Mesenchymal stem cell (in vitro differentiated cells and primary cell): ENCODE measurements around the gene ITGAV.
A peak's percentile ranks its signal among the peaks of the same experiment; 100 is the strongest.

ENCODE experiments used
- DNase-seq: peaks from one replicate; pipeline ENCODE4 v3.0.0-alpha.2; 2013
- H2AFZ ChIP-seq: one replicate; pipeline ENCODE4 v1.6.1; 2013; ENCODE audit warnings: low read depth, mild to moderate bottlenecking, control low read depth, inconsistent platforms, low read length, moderate library complexity
- H2AK5ac ChIP-seq: 2 replicates; pipeline ENCODE4 v1.6.1; 2013; ENCODE audit warnings: low read length, moderate library complexity, mild to moderate bottlenecking, inconsistent platforms; ENCODE audit not compliant: severe bottlenecking
- H2BK120ac ChIP-seq: one replicate; pipeline ENCODE4 v1.6.1; 2013; ENCODE audit warnings: low read depth, mild to moderate bottlenecking, inconsistent platforms, low read length, moderate library complexity
- H2BK12ac ChIP-seq, 2 experiments: one replicate each; pipeline ENCODE4 v1.6.1; 2013; ENCODE audit warnings: inconsistent platforms in 2 of 2, low read length in 2 of 2, mild to moderate bottlenecking in 2 of 2, moderate library complexity in 2 of 2, control low read depth in 1 of 2
- H2BK15ac ChIP-seq: one replicate; pipeline ENCODE4 v1.6.1; 2013; ENCODE audit warnings: mild to moderate bottlenecking, low read depth, inconsistent platforms; ENCODE audit not compliant: poor library complexity, severe bottlenecking
- H2BK5ac ChIP-seq: 2 replicates; pipeline ENCODE4 v1.6.1; 2013; ENCODE audit warnings: low read depth, mild to moderate bottlenecking, low read length, control low read depth, inconsistent platforms; ENCODE audit not compliant: poor library complexity, severe bottlenecking
- H3K14ac ChIP-seq, 2 experiments: one replicate each; pipeline ENCODE4 v1.6.1; 2013; ENCODE audit warnings: inconsistent platforms in 2 of 2, low read length in 2 of 2, control low read depth in 1 of 2, mild to moderate bottlenecking in 1 of 2, moderate library complexity in 1 of 2
- H3K18ac ChIP-seq, 2 experiments: one replicate each; pipeline ENCODE4 v1.6.1; 2013; ENCODE audit warnings: inconsistent platforms in 2 of 2, low read length in 2 of 2, control low read depth in 1 of 2, low read depth in 1 of 2, mild to moderate bottlenecking in 1 of 2
- H3K23ac ChIP-seq, 2 experiments: one replicate each; pipeline ENCODE4 v1.6.1; 2013; ENCODE audit warnings: inconsistent platforms in 2 of 2, low read length in 2 of 2, mild to moderate bottlenecking in 2 of 2, moderate library complexity in 2 of 2, control low read depth in 1 of 2
- H3K27ac ChIP-seq: 2 replicates; pipeline ENCODE4 v1.5.1; 2013; ENCODE audit warnings: mild to moderate bottlenecking, moderate library complexity, low read length, control low read depth, inconsistent platforms; ENCODE audit not compliant: poor library complexity, severe bottlenecking
- H3K27me3 ChIP-seq, 2 experiments: 2 replicates each; pipeline versions ENCODE4 v1.6.1 to v1.7.0; 2013; ENCODE audit warnings: low read length in 2 of 2, mild to moderate bottlenecking in 2 of 2, moderate library complexity in 2 of 2, control low read depth in 1 of 2, inconsistent platforms in 1 of 2; ENCODE audit not compliant: control insufficient read depth in 1 of 2, insufficient read depth in 1 of 2
- H3K36me3 ChIP-seq, 2 experiments: 2 replicates each; pipeline versions ENCODE4 v1.6.1 to v1.7.0; 2013; ENCODE audit warnings: low read length in 2 of 2, control low read depth in 1 of 2, inconsistent platforms in 1 of 2, low read depth in 1 of 2, mild to moderate bottlenecking in 1 of 2; ENCODE audit not compliant: insufficient read depth in 2 of 2, control insufficient read depth in 1 of 2
- H3K4ac ChIP-seq, 2 experiments: one replicate each; pipeline ENCODE4 v1.6.1; 2013; ENCODE audit warnings: inconsistent platforms in 2 of 2, low read length in 2 of 2, mild to moderate bottlenecking in 2 of 2, moderate library complexity in 2 of 2, control low read depth in 1 of 2, low read depth in 1 of 2
- H3K4me1 ChIP-seq: 2 replicates; pipeline ENCODE4 v1.6.1; 2013; ENCODE audit warnings: low read depth, low read length, control low read depth; ENCODE audit not compliant: control insufficient read depth, insufficient read depth
- H3K4me2 ChIP-seq: 2 replicates; pipeline ENCODE4 v1.6.1; 2013; ENCODE audit warnings: low read length, mild to moderate bottlenecking, inconsistent platforms; ENCODE audit not compliant: poor library complexity, severe bottlenecking
- H3K4me3 ChIP-seq, 2 experiments: 2 replicates each; pipeline versions ENCODE4 v1.5.1 to v1.7.0; 2013; ENCODE audit warnings: low read length in 2 of 2, mild to moderate bottlenecking in 2 of 2, control low read depth in 1 of 2, low read depth in 1 of 2; ENCODE audit not compliant: insufficient read depth in 1 of 2
- H3K79me1 ChIP-seq: replicated peaks from 2 replicates; pipeline ENCODE4 v1.6.1; 2013; ENCODE audit warnings: mild to moderate bottlenecking, control low read depth, low read length, inconsistent platforms; ENCODE audit not compliant: poor library complexity, severe bottlenecking
- H3K9ac ChIP-seq: 2 replicates; pipeline ENCODE4 v1.7.0; 2013; ENCODE audit warnings: mild to moderate bottlenecking, low read length, moderate library complexity
- H3K9me3 ChIP-seq: 2 replicates; pipeline ENCODE4 v1.7.0; 2013; ENCODE audit warnings: mild to moderate bottlenecking, low read length; ENCODE audit not compliant: control insufficient read depth
- H4K8ac ChIP-seq: one replicate; pipeline ENCODE4 v1.6.1; 2013; ENCODE audit warnings: inconsistent platforms, mild to moderate bottlenecking, low read length, moderate library complexity
- H4K91ac ChIP-seq: one replicate; pipeline ENCODE4 v1.6.1; 2013; ENCODE audit warnings: mild to moderate bottlenecking, low read length, inconsistent platforms
- WGBS: methylation state at CpG from one replicate; pipeline ENCODE4 v1.1.7; 2013; ENCODE audit warnings: mixed read lengths; 5-methylcytosine and 5-hydroxymethylcytosine counted together

Gene ITGAV

GRCh38 chr2:186693446-186693832, 103.6 kb downstream of the ITGAV start:
- Histone ChIP-seq H3K23ac (peak overlapping the region in 1 of 2 experiments; percentile 64), H3K36me3 (no peaks in the 10 kb centered on the region), H3K4me2 (peak overlapping the region; percentile 99), H3K9me3 (no peaks in the 10 kb centered on the region), H3K4me1 (peaks cover 5% of the 10 kb centered on the region), H2AK5ac (no peak overlapping the region), H3K79me1 (peaks cover 3% of the 10 kb centered on the region), H4K91ac (no peak overlapping the region), H4K8ac (no peak overlapping the region), H3K4me3 (peak overlapping the region; percentile 93 to 95), H2BK120ac (no peak overlapping the region), H2BK15ac (no peak overlapping the region), H3K9ac (peak overlapping the region; percentile 90), H2BK12ac (peak overlapping the region in 1 of 2 experiments; percentile 11), H3K27me3 (no peaks in the 10 kb centered on the region), H3K27ac (no peak overlapping the region), H3K4ac (no peak overlapping the region), H2BK5ac (no peak overlapping the region), H2AFZ (peak overlapping the region; percentile 74), H3K14ac (no peak overlapping the region), H3K18ac (peak overlapping the region in 1 of 2 experiments; percentile 34)
- DNase-seq = no peak
- 33% methylated on average over 6 of the region's 7 CpGs for WGBS

DNA sequence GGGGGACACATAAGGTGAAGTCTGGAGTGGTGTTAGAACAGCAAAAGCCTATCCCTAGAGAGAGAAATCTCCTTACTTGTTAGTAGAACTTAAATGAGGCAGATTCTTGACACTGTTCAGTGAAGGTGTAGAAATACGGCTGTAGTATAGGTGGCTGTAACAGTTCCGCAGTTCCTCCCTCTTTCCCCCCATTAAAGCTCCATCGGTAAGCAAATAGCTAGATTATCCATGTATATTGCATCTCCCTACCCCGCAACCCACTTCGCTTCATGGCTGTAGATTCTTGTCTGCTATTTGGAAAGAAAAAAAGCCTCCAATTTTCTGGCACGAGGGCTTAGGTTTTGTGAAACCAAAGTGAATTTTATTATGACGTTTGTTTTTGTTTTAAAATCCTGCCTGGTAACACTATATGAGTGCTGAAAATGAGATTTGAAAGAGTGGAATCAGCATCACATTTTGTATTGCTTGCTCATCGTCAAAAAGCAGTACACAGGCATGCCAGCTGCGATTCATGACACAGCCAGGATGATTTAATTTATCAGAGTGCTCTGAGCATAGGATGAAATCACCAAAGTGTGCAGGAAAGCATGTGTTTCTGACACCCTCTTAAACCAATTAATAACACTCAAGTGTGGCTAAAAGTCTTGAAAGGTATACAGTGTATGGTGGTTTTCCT, 105.4 kb downstream of the ITGAV start:
- Histone ChIP-seq H3K14ac (no peak overlapping the region), H2BK120ac (no peak overlapping the region), H3K27ac (no peak overlapping the region), H3K4me1 (peaks cover 5% of the 10 kb centered on the region), H3K79me1 (peaks cover 4% of the 10 kb centered on the region), H3K23ac (no peak overlapping the region), H4K91ac (no peak overlapping the region), H3K4ac (no peak overlapping the region), H3K4me2 (peak overlapping the region; percentile 64), H3K9me3 (no peaks in the 10 kb centered on the region), H2BK12ac (no peak overlapping the region), H3K9ac (peak overlapping the region; percentile 90), H2BK5ac (no peak overlapping the region), H2AK5ac (no peak overlapping the region), H4K8ac (no peak overlapping the region), H3K18ac (no peak overlapping the region), H3K4me3 (peak overlapping the region in 1 of 2 experiments; percentile 95), H3K36me3 (no peaks in the 10 kb centered on the region), H2AFZ (no peak overlapping the region), H3K27me3 (no peaks in the 10 kb centered on the region), H2BK15ac (no peak overlapping the region)
- WGBS = 79% methylated on average over 6 of the region's 9 CpGs
- DNase-seq = peak; percentile 8

DNA sequence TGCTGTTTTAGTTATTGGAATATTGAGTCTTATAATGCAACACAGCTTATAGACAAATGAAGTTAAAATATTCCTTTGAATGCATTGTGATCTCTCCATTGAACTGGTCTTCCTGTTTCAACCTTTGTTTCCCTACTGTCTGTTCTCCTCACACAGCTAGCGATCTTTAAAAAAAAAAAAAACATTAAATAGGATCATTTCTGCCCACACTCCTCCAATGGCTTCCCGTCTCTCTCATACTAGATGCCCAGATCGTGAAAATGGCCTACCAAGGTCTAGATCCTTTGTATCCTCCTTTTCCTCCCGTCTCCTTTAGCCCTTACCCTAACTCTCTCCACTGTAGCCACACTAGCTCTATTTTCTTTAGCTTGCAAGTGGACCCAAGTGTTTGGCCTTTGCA, 106.4 kb downstream of the ITGAV start:
- Histone ChIP-seq H3K27me3 (no peaks in the 10 kb centered on the region), H3K23ac (no peak overlapping the region), H3K4ac (no peak overlapping the region), H3K9me3 (no peaks in the 10 kb centered on the region), H2AFZ (no peak overlapping the region), H4K8ac (no peak overlapping the region), H3K36me3 (no peaks in the 10 kb centered on the region), H4K91ac (no peak overlapping the region), H3K79me1 (peaks cover 4% of the 10 kb centered on the region), H3K4me3 (no peak overlapping the region), H3K14ac (no peak overlapping the region), H3K27ac (no peak overlapping the region), H2BK12ac (no peak overlapping the region), H3K4me2 (no peak overlapping the region), H3K4me1 (peaks cover 5% of the 10 kb centered on the region), H2BK5ac (no peak overlapping the region), H2BK120ac (no peak overlapping the region), H3K18ac (no peak overlapping the region), H2BK15ac (no peak overlapping the region), H3K9ac (no peak overlapping the region), H2AK5ac (no peak overlapping the region)
- 94% methylated on average over 4 of the region's 4 CpGs for WGBS
- DNase-seq = no peak

DNA sequence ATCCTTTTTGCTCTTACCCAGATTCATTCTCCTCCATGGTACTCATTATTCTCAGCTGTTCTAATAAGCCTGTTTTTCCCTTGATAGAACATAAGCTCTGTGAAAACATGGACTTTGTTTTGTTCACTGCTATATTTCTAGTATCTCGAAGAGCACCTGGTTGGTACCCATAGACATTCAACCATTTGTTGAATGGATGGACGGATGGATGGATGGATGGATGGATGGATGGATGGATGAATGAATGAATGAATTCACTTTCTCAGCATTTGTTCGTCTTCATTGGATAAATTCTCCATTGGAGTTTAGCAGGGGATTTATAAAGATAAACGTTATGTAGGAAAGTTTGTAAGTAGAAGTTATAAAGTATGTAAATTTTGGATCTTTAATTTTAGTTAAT, 106.9 kb downstream of the ITGAV start:
- Histone ChIP-seq H2AK5ac (no peak overlapping the region), H3K14ac (no peak overlapping the region), H3K79me1 (peaks cover 4% of the 10 kb centered on the region), H3K27me3 (no peaks in the 10 kb centered on the region), H2BK12ac (no peak overlapping the region), H4K8ac (no peak overlapping the region), H3K4me3 (no peak overlapping the region), H3K18ac (no peak overlapping the region), H3K4ac (no peak overlapping the region), H3K36me3 (no peaks in the 10 kb centered on the region), H2BK5ac (no peak overlapping the region), H2AFZ (no peak overlapping the region), H3K23ac (no peak overlapping the region), H3K9ac (no peak overlapping the region), H2BK120ac (no peak overlapping the region), H2BK15ac (no peak overlapping the region), H3K4me2 (no peak overlapping the region), H3K4me1 (peaks cover 5% of the 10 kb centered on the region), H4K91ac (no peak overlapping the region), H3K9me3 (no peaks in the 10 kb centered on the region), H3K27ac (no peak overlapping the region)
- no peak for DNase-seq
- 72% methylated on average over 4 of the region's 4 CpGs for WGBS
